WTC11 (cell line): ENCODE data around the gene PROCR.
"Not testable (repeated sequence)": the region's sequence is repeated elsewhere in the genome, so short reads cannot be mapped to it uniquely, and the experiment has no call there.

Source experiments
- AFF4 ChIP-seq: sonication (generic); formaldehyde crosslinking; IDR thresholded peaks from 2 replicates; pipeline ENCODE4 v1.8.1; 2023; ENCODE audit warnings: mild to moderate bottlenecking, missing genetic modification reagents, borderline replicate concordance
- CREB1 ChIP-seq: sonication (generic); formaldehyde crosslinking; IDR thresholded peaks from 2 replicates; pipeline ENCODE4 v1.8.0; 2023; ENCODE audit warnings: mild to moderate bottlenecking, missing genetic modification reagents
- CREM ChIP-seq: sonication (generic); formaldehyde crosslinking; IDR thresholded peaks from 2 replicates; pipeline ENCODE4 v1.8.1; 2022; ENCODE audit warnings: mild to moderate bottlenecking, missing genetic modification reagents, moderate library complexity
- CTCF ChIP-seq: fragments of 200-600 bp; IDR thresholded peaks from 2 replicates; pipeline ENCODE4 v1.8.0; 2022; ENCODE audit warnings: antibody characterized with exemption
- FOXP4 ChIP-seq: sonication (generic); formaldehyde crosslinking; IDR thresholded peaks from 2 replicates; pipeline ENCODE4 v1.8.0; 2022; ENCODE audit warnings: mild to moderate bottlenecking, missing genetic modification reagents
- MAX ChIP-seq: sonication (generic); formaldehyde crosslinking; IDR thresholded peaks from 2 replicates; pipeline ENCODE4 v1.8.0; 2022; ENCODE audit warnings: mild to moderate bottlenecking, missing genetic modification reagents
- NFYB ChIP-seq: sonication (generic); formaldehyde crosslinking; conservative IDR thresholded peaks from 2 replicates; pipeline ENCODE4 v1.8.0; 2022; ENCODE audit warnings: low read depth, missing genetic modification reagents
- NR2C2 ChIP-seq: sonication (generic); formaldehyde crosslinking; IDR thresholded peaks from 2 replicates; pipeline ENCODE4 v1.8.0; 2022; ENCODE audit warnings: mild to moderate bottlenecking, missing genetic modification reagents
- USF1 ChIP-seq: sonication (generic); formaldehyde crosslinking; IDR thresholded peaks from 2 replicates; pipeline ENCODE4 v1.8.0; 2022; ENCODE audit warnings: mild to moderate bottlenecking, missing genetic modification reagents
- USF2 ChIP-seq: sonication (generic); formaldehyde crosslinking; IDR thresholded peaks from 2 replicates; pipeline ENCODE4 v1.8.1; 2023; ENCODE audit warnings: mild to moderate bottlenecking, missing genetic modification reagents, moderate library complexity
- ZNF121 ChIP-seq: sonication (generic); formaldehyde crosslinking; IDR thresholded peaks from 2 replicates; pipeline ENCODE4 v1.8.0; 2023; ENCODE audit warnings: missing genetic modification reagents

GRCh38 chr20:35189223-35189622 is 17.4 kb downstream of the PROCR start:
- TF ChIP-seq FOXP4 (CRISPR knock-in tag); NR2C2 (CRISPR knock-in tag); AFF4 (CRISPR knock-in tag); CTCF; NFYB (CRISPR knock-in tag); MAX (CRISPR knock-in tag); USF1 (CRISPR knock-in tag); USF2 (CRISPR knock-in tag); CREM (CRISPR knock-in tag); ZNF121 (CRISPR knock-in tag); CREB1 (CRISPR knock-in tag): not testable (repeated sequence)
